Calu3 (cell line): ENCODE measurements around the gene GFRA4. TPM values are rescaled to one million over a fixed set of nuclear protein-coding genes. Genes with fewer than 3 reads are reported as not detected.

Experiments
- BruUV-seq: library from RNA; stranded (reverse); fragments of 400-500 nt; replicated peaks from 2 replicates; lab custom pipeline; 2021; lab: Mats Ljungman, UMichigan
- CTCF ChIA-PET: fragments of 300-600 bp; sonication (Branson Sonifier 250); formaldehyde crosslinking; loops from one replicate; lab custom pipeline; 2022; ENCODE audit warnings: antibody characterized with exemption; lab: Charles Lee
- DNase-seq: peaks from one replicate; pipeline ENCODE4 v3.0.0; 2022
- H3K27ac Mint-ChIP-seq: one replicate; pipeline ENCODE4 v1.8.0; 2022; ENCODE audit warnings: mixed read lengths; ENCODE audit not compliant: unreplicated experiment
- H3K27me3 Mint-ChIP-seq: one replicate; pipeline ENCODE4 v1.8.0; 2022; ENCODE audit warnings: mixed read lengths; ENCODE audit not compliant: unreplicated experiment
- H3K36me3 Mint-ChIP-seq: one replicate; pipeline ENCODE4 v1.8.0; 2022; ENCODE audit warnings: mild to moderate bottlenecking, moderate library complexity, mixed read lengths; ENCODE audit not compliant: insufficient read depth, unreplicated experiment
- H3K4me1 Mint-ChIP-seq: one replicate; pipeline ENCODE4 v1.8.0; 2022; ENCODE audit warnings: mild to moderate bottlenecking, low read depth, mixed read lengths; ENCODE audit not compliant: unreplicated experiment
- H3K4me3 Mint-ChIP-seq: one replicate; pipeline ENCODE4 v1.8.0; 2022; ENCODE audit warnings: mild to moderate bottlenecking, low read depth, moderate library complexity, mixed read lengths; ENCODE audit not compliant: unreplicated experiment
- H3K9me3 Mint-ChIP-seq: one replicate; pipeline ENCODE4 v1.8.0; 2022; ENCODE audit warnings: low read depth, mixed read lengths; ENCODE audit not compliant: unreplicated experiment
- intact Hi-C: fragments of 100-400 bp; cut with micrococcal nuclease; formaldehyde crosslinking; loops from one replicate; pipeline ENCODE4 v1.10.0; 2022; ENCODE audit not compliant: unreplicated experiment
- total RNA-seq: library from RNA; stranded (reverse); gene quantifications from 2 replicates; pipeline ENCODE4 v1.2.3, GENCODE V29; 2022
- TF ChIP-seq, protein P1 (sequence below): fragments of 200-600 bp; IDR thresholded peaks from one replicate; pipeline ENCODE4 v1.8.0; 2022; ENCODE audit warnings: antibody characterized with exemption; ENCODE audit not compliant: unreplicated experiment

The GFRA4 gene
- total RNA-seq, 1 experiment from 2014 or later = not detected

GRCh38 chr20:3658019-3658715 lies 5.0 kb downstream of the GFRA4 start:
- DNase-seq = no peak
- no peak overlapping the region for H3K27ac Mint-ChIP-seq
- no TSS peak for BruUV-seq
- peaks cover 40% of the 10 kb centered on the region for H3K27me3 Mint-ChIP-seq
- H3K9me3 Mint-ChIP-seq = no peaks in the 10 kb centered on the region
- CTCF ChIA-PET = no interaction called here
- H3K4me3 Mint-ChIP-seq = no peak overlapping the region
- TF ChIP-seq, protein P1, sequence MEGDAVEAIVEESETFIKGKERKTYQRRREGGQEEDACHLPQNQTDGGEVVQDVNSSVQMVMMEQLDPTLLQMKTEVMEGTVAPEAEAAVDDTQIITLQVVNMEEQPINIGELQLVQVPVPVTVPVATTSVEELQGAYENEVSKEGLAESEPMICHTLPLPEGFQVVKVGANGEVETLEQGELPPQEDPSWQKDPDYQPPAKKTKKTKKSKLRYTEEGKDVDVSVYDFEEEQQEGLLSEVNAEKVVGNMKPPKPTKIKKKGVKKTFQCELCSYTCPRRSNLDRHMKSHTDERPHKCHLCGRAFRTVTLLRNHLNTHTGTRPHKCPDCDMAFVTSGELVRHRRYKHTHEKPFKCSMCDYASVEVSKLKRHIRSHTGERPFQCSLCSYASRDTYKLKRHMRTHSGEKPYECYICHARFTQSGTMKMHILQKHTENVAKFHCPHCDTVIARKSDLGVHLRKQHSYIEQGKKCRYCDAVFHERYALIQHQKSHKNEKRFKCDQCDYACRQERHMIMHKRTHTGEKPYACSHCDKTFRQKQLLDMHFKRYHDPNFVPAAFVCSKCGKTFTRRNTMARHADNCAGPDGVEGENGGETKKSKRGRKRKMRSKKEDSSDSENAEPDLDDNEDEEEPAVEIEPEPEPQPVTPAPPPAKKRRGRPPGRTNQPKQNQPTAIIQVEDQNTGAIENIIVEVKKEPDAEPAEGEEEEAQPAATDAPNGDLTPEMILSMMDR = no peak
- intact Hi-C loops = no loop called here
- H3K4me1 Mint-ChIP-seq = no peaks in the 10 kb centered on the region
- H3K36me3 Mint-ChIP-seq = no peaks in the 10 kb centered on the region

- intact Hi-C loops = no loop called here
- no TSS peak for BruUV-seq
- CTCF ChIA-PET = no interaction called here
- no peak overlapping the region for H3K27ac Mint-ChIP-seq
- no peaks in the 10 kb centered on the region for H3K36me3 Mint-ChIP-seq
- TF ChIP-seq, protein P1 = no peak
- H3K9me3 Mint-ChIP-seq = no peaks in the 10 kb centered on the region
- no peaks in the 10 kb centered on the region for H3K4me1 Mint-ChIP-seq
- H3K27me3 Mint-ChIP-seq = peaks cover 20% of the 10 kb centered on the region
- H3K4me3 Mint-ChIP-seq = no peak overlapping the region
- no peak for DNase-seq
These were observed 8.1 kb downstream of the GFRA4 start for GRCh38 chr20:3655131-3655405.

DNA sequence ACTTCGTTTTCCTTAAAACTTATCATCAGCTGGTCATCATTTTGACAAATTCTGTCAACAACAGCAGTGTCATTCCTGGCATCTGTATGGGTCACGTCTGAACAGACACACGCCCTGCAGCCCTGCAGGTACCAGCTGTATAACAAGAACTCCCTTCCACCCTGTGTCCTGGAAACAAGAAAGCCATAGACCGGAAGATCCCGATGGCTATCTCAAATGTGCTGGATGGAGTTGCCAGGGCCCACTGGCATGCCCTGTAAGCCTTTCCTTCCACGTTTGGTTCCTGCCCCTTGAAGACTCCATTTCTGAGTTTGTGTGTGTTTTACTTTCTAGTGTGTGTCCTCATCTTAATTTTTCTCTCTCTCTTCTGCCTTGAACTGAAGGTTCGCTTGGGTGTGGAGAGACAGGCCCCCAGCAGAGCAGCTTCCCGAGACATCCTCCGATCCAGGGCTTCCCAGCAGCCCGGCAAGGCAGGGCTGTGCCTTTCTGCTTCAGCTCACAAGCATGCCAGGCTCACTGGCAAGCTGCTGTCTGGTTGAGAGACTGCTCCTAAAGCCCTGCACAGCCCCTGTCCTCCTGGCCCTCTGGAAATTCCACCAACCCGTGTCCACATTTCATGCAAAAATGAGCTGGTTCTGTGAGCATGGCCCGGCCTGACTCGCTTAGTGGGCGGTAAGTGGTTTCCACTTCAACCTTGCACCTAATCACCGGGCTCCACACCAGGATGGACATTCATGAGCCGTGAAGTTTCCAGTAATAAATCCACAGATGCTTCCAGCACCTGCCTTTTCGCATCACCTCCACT lies 8.7 kb downstream of the GFRA4 start:
- Mint-ChIP-seq H3K27ac (no peak overlapping the region), H3K4me1 (no peaks in the 10 kb centered on the region), H3K27me3 (peaks cover 20% of the 10 kb centered on the region), H3K36me3 (no peaks in the 10 kb centered on the region), H3K9me3 (no peaks in the 10 kb centered on the region), H3K4me3 (no peak overlapping the region)
- intact Hi-C loops = no loop called here
- CTCF ChIA-PET = no interaction called here
- DNase-seq = no peak
- no TSS peak for BruUV-seq
- TF ChIP-seq, protein P1 = no peak

DNA sequence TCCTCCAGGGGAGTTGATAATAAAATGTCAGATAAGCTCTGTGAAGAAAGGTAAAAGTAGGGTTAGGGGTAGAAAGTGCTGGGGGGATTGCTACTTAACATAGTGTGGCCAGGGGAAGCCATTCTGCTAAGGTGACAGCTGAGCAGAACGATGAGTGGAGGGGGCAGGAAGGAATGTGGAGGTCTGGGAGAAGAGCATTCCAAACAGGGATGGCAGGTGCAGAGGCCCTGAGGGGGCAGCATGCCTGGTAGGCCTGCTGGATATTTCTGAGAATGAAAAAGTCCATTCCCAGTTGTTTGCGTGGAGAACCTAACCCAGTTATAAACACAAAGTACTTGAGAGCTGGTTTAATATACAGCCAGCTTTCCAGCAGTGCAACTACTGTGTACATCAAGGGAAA lies 9.3 kb downstream of the GFRA4 start:
- no peaks in the 10 kb centered on the region for H3K36me3 Mint-ChIP-seq
- H3K9me3 Mint-ChIP-seq = no peaks in the 10 kb centered on the region
- H3K27me3 Mint-ChIP-seq = peaks cover 16% of the 10 kb centered on the region
- no peak for DNase-seq
- H3K4me3 Mint-ChIP-seq = no peak overlapping the region
- H3K4me1 Mint-ChIP-seq = no peaks in the 10 kb centered on the region
- intact Hi-C loops = no loop called here
- TF ChIP-seq, protein P1 = no peak
- no peak overlapping the region for H3K27ac Mint-ChIP-seq
- BruUV-seq = no TSS peak
- CTCF ChIA-PET = no interaction called here
